Liver (tissue), 9 donors: ENCODE results near the gene LMNTD2. TPM values are rescaled to one million over a fixed set of nuclear protein-coding genes. Genes with fewer than 3 reads are reported as not detected.

ENCODE experiments used
- DNase-seq: peaks from one replicate; pipeline ENCODE4 v3.0.0-alpha.2; 2017; ENCODE audit warnings: low spot score
- H3K27ac ChIP-seq, 2 donors: one replicate each; pipeline ENCODE4 v1.7.0; 2013; ENCODE audit warnings: inconsistent platforms in 2 of 2, low read length in 2 of 2, control low read depth in 1 of 2, low read depth in 1 of 2, mild to moderate bottlenecking in 1 of 2
- H3K27me3 ChIP-seq, 4 donors: one replicate each; pipeline versions ENCODE4 v1.6.1 to v1.7.0; 2013; ENCODE audit warnings: low read length in 3 of 4, inconsistent platforms in 1 of 4, mild to moderate bottlenecking in 1 of 4, moderate library complexity in 1 of 4; ENCODE audit not compliant: control insufficient read depth in 4 of 4, insufficient read depth in 4 of 4
- H3K36me3 ChIP-seq, 4 donors: one replicate each; pipeline versions ENCODE4 v1.6.1 to v1.7.0; 2013; ENCODE audit warnings: low read length in 3 of 4, mild to moderate bottlenecking in 3 of 4, low read depth in 1 of 4, moderate library complexity in 1 of 4; ENCODE audit not compliant: control insufficient read depth in 4 of 4, insufficient read depth in 3 of 4
- H3K4me1 ChIP-seq, 4 donors: one replicate each; pipeline versions ENCODE4 v1.6.1 to v1.7.0; 2013; ENCODE audit warnings: low read length in 3 of 4, mild to moderate bottlenecking in 3 of 4, moderate library complexity in 1 of 4; ENCODE audit not compliant: control insufficient read depth in 4 of 4, insufficient read depth in 4 of 4
- H3K4me3 ChIP-seq, 3 donors: one replicate each; pipeline versions ENCODE4 v1.6.1 to v1.7.0; 2013; ENCODE audit warnings: low read length in 3 of 3, control low read depth in 1 of 3, low read depth in 1 of 3, mild to moderate bottlenecking in 1 of 3
- H3K9ac ChIP-seq, 2 donors: one replicate each; pipeline ENCODE4 v1.7.0; 2013; ENCODE audit warnings: low read length in 2 of 2, mild to moderate bottlenecking in 2 of 2, moderate library complexity in 2 of 2, control low read depth in 1 of 2, low read depth in 1 of 2
- H3K9me3 ChIP-seq, 4 donors: one replicate each; pipeline versions ENCODE4 v1.6.1 to v1.7.0; 2013; ENCODE audit warnings: low read length in 3 of 4; ENCODE audit not compliant: control insufficient read depth in 4 of 4
- ATF3 ChIP-seq: IDR thresholded peaks from 2 replicates; pipeline ENCODE4 v1.6.1; 2016; ENCODE audit warnings: antibody characterized with exemption
- EGR1 ChIP-seq, 2 donors: IDR thresholded peaks; 2 replicates each; pipeline ENCODE4 v1.6.1; 2016 to 2018; ENCODE audit warnings: antibody characterized with exemption in 2 of 2, low read depth in 2 of 2
- FOXA1 ChIP-seq: IDR thresholded peaks from 2 replicates; pipeline ENCODE4 v1.6.1; 2016; ENCODE audit warnings: antibody characterized with exemption
- FOXA2 ChIP-seq: IDR thresholded peaks from 2 replicates; pipeline ENCODE4 v1.6.1; 2016; ENCODE audit warnings: antibody characterized with exemption
- GABPA ChIP-seq, 2 donors: IDR thresholded peaks in 1 of 2; conservative IDR thresholded peaks in 1 of 2; 2 replicates each; pipeline ENCODE4 v1.6.1; 2016; ENCODE audit warnings: antibody characterized with exemption in 2 of 2, mild to moderate bottlenecking in 1 of 2, moderate library complexity in 1 of 2
- HNF4A ChIP-seq, 2 donors: conservative IDR thresholded peaks; 2 replicates each; pipeline ENCODE4 v1.6.1; 2016; ENCODE audit warnings: antibody characterized with exemption in 2 of 2, mild to moderate bottlenecking in 2 of 2
- JUND ChIP-seq, 2 donors: IDR thresholded peaks; 2 replicates each; pipeline ENCODE4 v1.6.1; 2016; ENCODE audit warnings: antibody characterized with exemption in 2 of 2
- RAD21 ChIP-seq, 2 donors: IDR thresholded peaks; 2 replicates each; pipeline ENCODE4 v1.6.1; 2016; ENCODE audit warnings: antibody characterized with exemption in 2 of 2, mild to moderate bottlenecking in 2 of 2
- REST ChIP-seq: IDR thresholded peaks from 2 replicates; pipeline ENCODE4 v1.6.1; 2016; ENCODE audit warnings: antibody characterized with exemption, mild to moderate bottlenecking
- RXRA ChIP-seq, 2 donors: IDR thresholded peaks; 2 replicates each; pipeline ENCODE4 v1.6.1; 2017 to 2018; ENCODE audit warnings: antibody characterized with exemption in 2 of 2, mild to moderate bottlenecking in 1 of 2
- SP1 ChIP-seq: IDR thresholded peaks from 2 replicates; pipeline ENCODE4 v1.6.1; 2018; ENCODE audit warnings: antibody characterized with exemption, mild to moderate bottlenecking
- TAF1 ChIP-seq: conservative IDR thresholded peaks from 2 replicates; pipeline ENCODE4 v1.6.1; 2016; ENCODE audit warnings: antibody characterized with exemption, mild to moderate bottlenecking
- YY1 ChIP-seq: IDR thresholded peaks from 2 replicates; pipeline ENCODE4 v1.6.1; 2016; ENCODE audit warnings: antibody characterized with exemption, mild to moderate bottlenecking
- ZBTB33 ChIP-seq: IDR thresholded peaks from 2 replicates; pipeline ENCODE4 v1.6.1; 2016; ENCODE audit warnings: antibody characterized with exemption
- WGBS: extraction: QIAGEN DNeasy Blood & Tissue Kit; methylation state at CpG from one replicate; pipeline ENCODE4 v1.1.7; 2013; 5-methylcytosine and 5-hydroxymethylcytosine counted together
- polyA plus RNA-seq, 2 donors: library from polyadenylated mRNA; stranded (reverse) in 1 of 2; unstranded in 1 of 2; fragments of 200-250 nt in 1 of 2; fragments of >200 nt in 1 of 2; fragmentation: Nextera tagmentation in 1 of 2; extraction: Ambion mirVana in 1 of 2; gene quantifications; one replicate each; pipeline versions ENCODE4 v1.2.1 to v1.2.3, GENCODE V29; 2013 to 2015
- total RNA-seq, 2 donors: library from RNA; depleted of rRNA; stranded (reverse); fragments of >200 nt; gene quantifications; one replicate each; pipeline ENCODE4 v1.2.3, GENCODE V29; 2014
- TF ChIP-seq, protein P1 (sequence below): fragments of 150-350 bp; IDR thresholded peaks from 2 replicates; pipeline ENCODE4 v1.5.1; 2017; ENCODE audit warnings: improper control_type of control experiment, low read depth, low read length; ENCODE audit not compliant: missing input control
- TF ChIP-seq, protein P2 (sequence below): IDR thresholded peaks from 2 replicates; pipeline ENCODE4 v1.6.1; 2016; ENCODE audit warnings: antibody characterized with exemption
- donor health status: healthy.
- donor health status: healthy.
- donor health status: healthy.
- donor health status: healthy.
- donor health status: healthy.

Gene LMNTD2
- total and polyA plus RNA-seq, 4 donors, result 1.2 to 4.6 (median 2.3) TPM

GRCh38 chr11:593347-593746 lies 32.8 kb upstream of the LMNTD2 start (continued):
- TF ChIP-seq, protein P1, sequence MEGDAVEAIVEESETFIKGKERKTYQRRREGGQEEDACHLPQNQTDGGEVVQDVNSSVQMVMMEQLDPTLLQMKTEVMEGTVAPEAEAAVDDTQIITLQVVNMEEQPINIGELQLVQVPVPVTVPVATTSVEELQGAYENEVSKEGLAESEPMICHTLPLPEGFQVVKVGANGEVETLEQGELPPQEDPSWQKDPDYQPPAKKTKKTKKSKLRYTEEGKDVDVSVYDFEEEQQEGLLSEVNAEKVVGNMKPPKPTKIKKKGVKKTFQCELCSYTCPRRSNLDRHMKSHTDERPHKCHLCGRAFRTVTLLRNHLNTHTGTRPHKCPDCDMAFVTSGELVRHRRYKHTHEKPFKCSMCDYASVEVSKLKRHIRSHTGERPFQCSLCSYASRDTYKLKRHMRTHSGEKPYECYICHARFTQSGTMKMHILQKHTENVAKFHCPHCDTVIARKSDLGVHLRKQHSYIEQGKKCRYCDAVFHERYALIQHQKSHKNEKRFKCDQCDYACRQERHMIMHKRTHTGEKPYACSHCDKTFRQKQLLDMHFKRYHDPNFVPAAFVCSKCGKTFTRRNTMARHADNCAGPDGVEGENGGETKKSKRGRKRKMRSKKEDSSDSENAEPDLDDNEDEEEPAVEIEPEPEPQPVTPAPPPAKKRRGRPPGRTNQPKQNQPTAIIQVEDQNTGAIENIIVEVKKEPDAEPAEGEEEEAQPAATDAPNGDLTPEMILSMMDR, result no peak
- TF ChIP-seq, protein P2, sequence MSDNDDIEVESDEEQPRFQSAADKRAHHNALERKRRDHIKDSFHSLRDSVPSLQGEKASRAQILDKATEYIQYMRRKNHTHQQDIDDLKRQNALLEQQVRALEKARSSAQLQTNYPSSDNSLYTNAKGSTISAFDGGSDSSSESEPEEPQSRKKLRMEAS, result no peak
- TF ChIP-seq FOXA1, result no peak
- no peak for TF ChIP-seq EGR1 (IDR thresholded peaks at IDR 0.05; ENCODE audit: low read depth in 2 of 2)
- TF ChIP-seq RAD21 (IDR thresholded peaks at IDR 0.05), result no peak
- TF ChIP-seq TAF1, result no peak
- no peak for TF ChIP-seq FOXA2
- no peak for TF ChIP-seq YY1
- TF ChIP-seq ZBTB33, result no peak
- TF ChIP-seq RXRA (IDR thresholded peaks at IDR 0.05), result no peak
- TF ChIP-seq GABPA (IDR thresholded peaks at IDR 0.05 in 1 of 2, conservative IDR thresholded peaks at IDR 0.05 in 1 of 2), result no peak

DNA sequence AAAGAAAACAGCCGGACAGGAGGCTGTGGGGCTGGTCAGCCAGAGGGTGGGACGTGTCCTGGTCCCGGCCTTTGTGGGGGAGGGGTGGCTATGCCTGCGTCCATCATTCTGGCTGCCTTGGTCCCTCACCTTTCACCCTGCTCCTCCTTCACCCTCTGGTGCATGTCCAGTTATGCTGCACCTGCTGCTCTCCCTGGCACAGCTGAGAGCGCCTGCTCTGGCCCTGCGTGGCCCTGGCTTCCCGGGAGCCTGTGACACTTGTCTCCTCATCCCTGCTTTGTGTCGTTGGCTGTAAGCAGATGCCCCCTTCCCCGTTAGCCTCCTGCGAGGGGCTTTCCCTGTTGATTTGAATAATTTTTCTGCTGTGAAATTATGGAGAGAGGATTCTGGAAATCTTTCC lies 32.4 kb upstream of the LMNTD2 start:
- peaks cover 29 to 70% (median 48%) of the 10 kb centered on the region in 4 donors for H3K36me3 ChIP-seq
- H3K9ac ChIP-seq, result no peak overlapping the region
- no peak overlapping the region for H3K27ac ChIP-seq
- 95% methylated on average over 10 of the region's 10 CpGs for WGBS
- no peak overlapping the region for H3K4me3 ChIP-seq
- H3K9me3 ChIP-seq, result no peaks in the 10 kb centered on the region
- H3K27me3 ChIP-seq, result no peaks in the 10 kb centered on the region
- H3K4me1 ChIP-seq, result peaks cover 0 to 6% (median 4%) of the 10 kb centered on the region in 4 donors
- no peak for DNase-seq
- no peak for TF ChIP-seq FOXA1
- TF ChIP-seq HNF4A (conservative IDR thresholded peaks at IDR 0.05), result no peak
- TF ChIP-seq YY1, result no peak

DNA sequence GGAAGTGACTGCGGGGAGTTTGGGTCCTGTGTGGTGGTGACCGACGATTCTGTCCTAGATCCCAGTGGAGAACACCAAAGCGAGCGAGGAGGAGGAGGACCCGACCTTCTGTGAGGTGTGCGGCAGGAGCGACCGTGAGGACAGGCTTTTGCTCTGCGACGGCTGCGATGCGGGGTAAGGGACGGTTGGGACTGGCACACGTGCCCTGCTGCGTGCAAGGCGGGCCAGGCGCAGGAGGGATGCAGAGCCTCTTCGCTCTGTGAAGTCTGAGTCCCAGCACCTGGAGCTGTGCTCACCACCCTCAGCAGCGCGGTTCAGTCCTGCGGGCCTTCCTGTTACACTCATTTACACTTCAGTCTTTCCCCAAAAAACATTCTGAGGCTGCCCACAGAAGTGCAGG lies 32.0 kb upstream of the LMNTD2 start:
- 98% methylated on average over 22 of the region's 22 CpGs for WGBS
- Histone ChIP-seq H3K4me3 (no peak overlapping the region), H3K27ac (no peak overlapping the region), H3K4me1 (peaks cover under 1 to 10% (median 7%) of the 10 kb centered on the region in 4 donors), H3K9ac (no peak overlapping the region), H3K27me3 (no peaks in the 10 kb centered on the region), H3K9me3 (no peaks in the 10 kb centered on the region), H3K36me3 (peaks cover 29 to 66% (median 47%) of the 10 kb centered on the region in 4 donors)
- TF ChIP-seq JUND (IDR thresholded peaks at IDR 0.05) (no peak), SP1 (no peak), EGR1 (IDR thresholded peaks at IDR 0.05; ENCODE audit: low read depth in 2 of 2) (no peak), ZBTB33 (no peak), YY1 (no peak), HNF4A (conservative IDR thresholded peaks at IDR 0.05) (no peak), ATF3 (no peak), REST (no peak), FOXA1 (no peak)
- TF ChIP-seq, protein P2, result no peak
- no peak for DNase-seq
